Measurements from ENCODE around the gene BMPR1B.

BMPR1B gene

GRCh38 chr4:94905511-94905910 lies 147.8 kb downstream of the BMPR1B start:
- H4K91ac ChIP-seq (ENCODE audit: low read depth, low read length), result no peak overlapping the region
- no peaks in the 10 kb centered on the region for H3K79me2 ChIP-seq (ENCODE audit: control insufficient read depth, insufficient read depth, low read length, poor library complexity)
- no peak overlapping the region for H2AFZ ChIP-seq (ENCODE audit: insufficient read depth, low read length, poor library complexity)
- H3K4ac ChIP-seq (ENCODE audit: low read depth, low read length), result no peak overlapping the region
- H3K27ac ChIP-seq (ENCODE audit: low read depth, low read length), result no peak overlapping the region
- no peaks in the 10 kb centered on the region for H3K27me3 ChIP-seq (ENCODE audit: insufficient read depth, low read length)
- H2BK5ac ChIP-seq (ENCODE audit: low read depth, low read length, poor library complexity), result no peak overlapping the region
- no peak overlapping the region for H2BK120ac ChIP-seq (ENCODE audit: insufficient read depth, low read length, poor library complexity)
- no peak overlapping the region for H4K8ac ChIP-seq (ENCODE audit: low read depth, low read length)
- DNase-seq, result no peak
- H3K9ac ChIP-seq (ENCODE audit: low read length), result no peak overlapping the region
- no peak overlapping the region for H3K18ac ChIP-seq (ENCODE audit: low read length)
- H3K14ac ChIP-seq (ENCODE audit: low read length), result no peak overlapping the region
- no peak overlapping the region for H3K4me3 ChIP-seq (ENCODE audit: low read depth, low read length)
- no peaks in the 10 kb centered on the region for H3K4me1 ChIP-seq (ENCODE audit: control insufficient read depth in 1 of 2, insufficient read depth in 2 of 2, low read length in 2 of 2)
- H3K4me2 ChIP-seq (ENCODE audit: low read length), result no peak overlapping the region
- H3K9me3 ChIP-seq (ENCODE audit: insufficient read depth, low read depth, low read length), result no peaks in the 10 kb centered on the region
- no peaks in the 10 kb centered on the region for H3K36me3 ChIP-seq (ENCODE audit: control insufficient read depth in 1 of 2, insufficient read depth in 2 of 2, low read length in 2 of 2)
- H2AK5ac ChIP-seq (ENCODE audit: low read length), result no peak overlapping the region
- H3K79me1 ChIP-seq (ENCODE audit: low read length), result no peaks in the 10 kb centered on the region
- H4K12ac ChIP-seq (ENCODE audit: low read depth, low read length), result no peak overlapping the region
- H3K23ac ChIP-seq (ENCODE audit: low read length), result no peak overlapping the region
- H2BK12ac ChIP-seq (ENCODE audit: low read length), result no peak overlapping the region
- WGBS (ENCODE audit: extremely low coverage, insufficient coverage, insufficient read length), result no CpG with 5 or more reads among the region's 3 CpGs

GRCh38 chr4:94909645-94910044 lies 151.9 kb downstream of the BMPR1B start:
- H3K27me3 ChIP-seq (ENCODE audit: insufficient read depth, low read length), result no peaks in the 10 kb centered on the region
- H4K8ac ChIP-seq (ENCODE audit: low read depth, low read length), result no peak overlapping the region
- no peaks in the 10 kb centered on the region for H3K79me2 ChIP-seq (ENCODE audit: control insufficient read depth, insufficient read depth, low read length, poor library complexity)
- H4K12ac ChIP-seq (ENCODE audit: low read depth, low read length), result no peak overlapping the region
- no peak overlapping the region for H2AK5ac ChIP-seq (ENCODE audit: low read length)
- WGBS (ENCODE audit: extremely low coverage, insufficient coverage, insufficient read length), result no CpG with 5 or more reads among the region's 3 CpGs
- no peaks in the 10 kb centered on the region for H3K4me1 ChIP-seq (ENCODE audit: control insufficient read depth in 1 of 2, insufficient read depth in 2 of 2, low read length in 2 of 2)
- H3K18ac ChIP-seq (ENCODE audit: low read length), result no peak overlapping the region
- no peak overlapping the region for H3K4ac ChIP-seq (ENCODE audit: low read depth, low read length)
- no peak overlapping the region for H2AFZ ChIP-seq (ENCODE audit: insufficient read depth, low read length, poor library complexity)
- no peaks in the 10 kb centered on the region for H3K9me3 ChIP-seq (ENCODE audit: insufficient read depth, low read depth, low read length)
- H3K4me3 ChIP-seq (ENCODE audit: low read depth, low read length), result no peak overlapping the region
- no peak overlapping the region for H3K14ac ChIP-seq (ENCODE audit: low read length)
- no peaks in the 10 kb centered on the region for H3K36me3 ChIP-seq (ENCODE audit: control insufficient read depth in 1 of 2, insufficient read depth in 2 of 2, low read length in 2 of 2)
- H3K9ac ChIP-seq (ENCODE audit: low read length), result no peak overlapping the region
- H3K27ac ChIP-seq (ENCODE audit: low read depth, low read length), result no peak overlapping the region
- H3K79me1 ChIP-seq (ENCODE audit: low read length), result no peaks in the 10 kb centered on the region
- no peak overlapping the region for H2BK12ac ChIP-seq (ENCODE audit: low read length)
- DNase-seq, result no peak
- no peak overlapping the region for H2BK5ac ChIP-seq (ENCODE audit: low read depth, low read length, poor library complexity)
- no peak overlapping the region for H3K4me2 ChIP-seq (ENCODE audit: low read length)
- H4K91ac ChIP-seq (ENCODE audit: low read depth, low read length), result no peak overlapping the region
- no peak overlapping the region for H2BK120ac ChIP-seq (ENCODE audit: insufficient read depth, low read length, poor library complexity)
- no peak overlapping the region for H3K23ac ChIP-seq (ENCODE audit: low read length)

- no peak overlapping the region for H2AFZ ChIP-seq (ENCODE audit: insufficient read depth, low read length, poor library complexity)
- H3K4ac ChIP-seq (ENCODE audit: low read depth, low read length), result no peak overlapping the region
- no CpG with 5 or more reads among the region's 1 CpG for WGBS (ENCODE audit: extremely low coverage, insufficient coverage, insufficient read length)
- H4K12ac ChIP-seq (ENCODE audit: low read depth, low read length), result no peak overlapping the region
- no peak overlapping the region for H3K27ac ChIP-seq (ENCODE audit: low read depth, low read length)
- no peaks in the 10 kb centered on the region for H3K79me2 ChIP-seq (ENCODE audit: control insufficient read depth, insufficient read depth, low read length, poor library complexity)
- no peak overlapping the region for H4K8ac ChIP-seq (ENCODE audit: low read depth, low read length)
- no peak overlapping the region for H2BK5ac ChIP-seq (ENCODE audit: low read depth, low read length, poor library complexity)
- H4K91ac ChIP-seq (ENCODE audit: low read depth, low read length), result no peak overlapping the region
- no peak overlapping the region for H3K9ac ChIP-seq (ENCODE audit: low read length)
- H3K18ac ChIP-seq (ENCODE audit: low read length), result no peak overlapping the region
- no peak overlapping the region for H2BK12ac ChIP-seq (ENCODE audit: low read length)
- H3K23ac ChIP-seq (ENCODE audit: low read length), result no peak overlapping the region
- H3K9me3 ChIP-seq (ENCODE audit: insufficient read depth, low read depth, low read length), result peaks cover 2% of the 10 kb centered on the region
- H3K36me3 ChIP-seq (ENCODE audit: control insufficient read depth in 1 of 2, insufficient read depth in 2 of 2, low read length in 2 of 2), result no peaks in the 10 kb centered on the region
- DNase-seq, result no peak
- no peak overlapping the region for H3K4me3 ChIP-seq (ENCODE audit: low read depth, low read length)
- H3K27me3 ChIP-seq (ENCODE audit: insufficient read depth, low read length), result no peaks in the 10 kb centered on the region
- H3K14ac ChIP-seq (ENCODE audit: low read length), result no peak overlapping the region
- no peak overlapping the region for H3K4me2 ChIP-seq (ENCODE audit: low read length)
- H3K79me1 ChIP-seq (ENCODE audit: low read length), result no peaks in the 10 kb centered on the region
- no peak overlapping the region for H2AK5ac ChIP-seq (ENCODE audit: low read length)
- no peak overlapping the region for H2BK120ac ChIP-seq (ENCODE audit: insufficient read depth, low read length, poor library complexity)
- H3K4me1 ChIP-seq (ENCODE audit: control insufficient read depth in 1 of 2, insufficient read depth in 2 of 2, low read length in 2 of 2), result no peaks in the 10 kb centered on the region
Measured at GRCh38 chr4:94911106-94911505, 153.4 kb downstream of the BMPR1B start.

- WGBS (ENCODE audit: extremely low coverage, insufficient coverage, insufficient read length), result no CpG with 5 or more reads among the region's 2 CpGs
- no peak for DNase-seq
- Histone ChIP-seq H4K91ac (ENCODE audit: low read depth, low read length) (no peak overlapping the region), H3K18ac (ENCODE audit: low read length) (no peak overlapping the region), H3K4me3 (ENCODE audit: low read depth, low read length) (no peak overlapping the region), H3K36me3 (ENCODE audit: control insufficient read depth in 1 of 2, insufficient read depth in 2 of 2, low read length in 2 of 2) (no peaks in the 10 kb centered on the region), H2AFZ (ENCODE audit: insufficient read depth, low read length, poor library complexity) (no peak overlapping the region), H3K9ac (ENCODE audit: low read length) (no peak overlapping the region), H3K14ac (ENCODE audit: low read length) (no peak overlapping the region), H4K12ac (ENCODE audit: low read depth, low read length) (no peak overlapping the region), H3K79me2 (ENCODE audit: control insufficient read depth, insufficient read depth, low read length, poor library complexity) (no peaks in the 10 kb centered on the region), H2BK120ac (ENCODE audit: insufficient read depth, low read length, poor library complexity) (no peak overlapping the region), H2BK12ac (ENCODE audit: low read length) (no peak overlapping the region), H3K9me3 (ENCODE audit: insufficient read depth, low read depth, low read length) (peaks cover 6% of the 10 kb centered on the region), H3K4ac (ENCODE audit: low read depth, low read length) (no peak overlapping the region), H3K23ac (ENCODE audit: low read length) (no peak overlapping the region), H3K27me3 (ENCODE audit: insufficient read depth, low read length) (no peaks in the 10 kb centered on the region), H3K27ac (ENCODE audit: low read depth, low read length) (no peak overlapping the region), H2AK5ac (ENCODE audit: low read length) (no peak overlapping the region), H3K4me2 (ENCODE audit: low read length) (no peak overlapping the region), H3K79me1 (ENCODE audit: low read length) (no peaks in the 10 kb centered on the region), H2BK5ac (ENCODE audit: low read depth, low read length, poor library complexity) (no peak overlapping the region), H3K4me1 (ENCODE audit: control insufficient read depth in 1 of 2, insufficient read depth in 2 of 2, low read length in 2 of 2) (no peaks in the 10 kb centered on the region), H4K8ac (ENCODE audit: low read depth, low read length) (no peak overlapping the region)
Measured at GRCh38 chr4:94912606-94913005, 154.9 kb downstream of the BMPR1B start.

All from trophoblast cell (in vitro differentiated cells and primary cell).